ELF-1 (cell line): ENCODE results near the gene UFD1.

ENCODE experiments used
- DNase-seq: peaks from one replicate; pipeline ENCODE4 v3.0.0-alpha.2; 2016; ENCODE audit warnings: low read depth, low spot score

Gene UFD1

GRCh38 chr22:19496324-19496630 is 17.3 kb upstream of the UFD1 start:
- DNase-seq: no peak

- DNase-seq: no peak
Measured at GRCh38 chr22:19495562-19496323, 16.8 kb upstream of the UFD1 start.

GRCh38 chr22:19494676-19495173 is 15.7 kb upstream of the UFD1 start:
- DNase-seq: no peak

GRCh38 chr22:19494001-19494560 is 15.1 kb upstream of the UFD1 start:
- no peak for DNase-seq

DNA sequence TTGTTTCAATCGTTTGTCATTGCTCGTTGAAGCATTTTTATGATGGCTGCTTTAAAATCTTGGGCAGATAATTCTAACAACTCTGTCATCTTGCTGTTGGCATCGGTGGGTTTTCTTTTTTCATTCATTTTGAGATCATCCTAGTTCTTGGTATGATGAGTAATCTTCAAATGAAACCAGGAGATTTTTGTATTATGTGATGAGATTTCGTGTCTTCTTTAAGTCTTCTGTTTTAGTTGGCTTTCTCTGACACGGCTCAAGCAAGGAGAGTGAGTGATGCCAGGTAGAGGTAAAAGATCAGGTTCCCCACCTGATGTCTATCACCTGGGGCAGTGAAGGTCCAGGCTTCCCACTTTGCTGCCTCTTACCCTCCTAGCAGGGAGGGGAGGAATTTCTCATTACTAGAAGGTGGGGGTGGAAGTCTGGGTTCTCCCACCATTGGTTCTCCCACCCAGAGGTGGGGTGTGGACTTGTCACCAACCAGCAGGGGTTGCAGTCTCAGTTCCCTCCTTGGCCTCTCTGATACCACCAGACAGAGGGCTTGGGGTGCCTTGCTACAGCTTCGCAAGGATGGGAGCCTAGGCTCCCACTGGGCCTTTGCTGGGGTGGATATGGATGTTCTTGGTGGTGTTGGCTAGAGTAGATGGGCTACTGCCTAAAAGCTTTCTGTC is 13.6 kb upstream of the UFD1 start:
- DNase-seq: no peak

DNA sequence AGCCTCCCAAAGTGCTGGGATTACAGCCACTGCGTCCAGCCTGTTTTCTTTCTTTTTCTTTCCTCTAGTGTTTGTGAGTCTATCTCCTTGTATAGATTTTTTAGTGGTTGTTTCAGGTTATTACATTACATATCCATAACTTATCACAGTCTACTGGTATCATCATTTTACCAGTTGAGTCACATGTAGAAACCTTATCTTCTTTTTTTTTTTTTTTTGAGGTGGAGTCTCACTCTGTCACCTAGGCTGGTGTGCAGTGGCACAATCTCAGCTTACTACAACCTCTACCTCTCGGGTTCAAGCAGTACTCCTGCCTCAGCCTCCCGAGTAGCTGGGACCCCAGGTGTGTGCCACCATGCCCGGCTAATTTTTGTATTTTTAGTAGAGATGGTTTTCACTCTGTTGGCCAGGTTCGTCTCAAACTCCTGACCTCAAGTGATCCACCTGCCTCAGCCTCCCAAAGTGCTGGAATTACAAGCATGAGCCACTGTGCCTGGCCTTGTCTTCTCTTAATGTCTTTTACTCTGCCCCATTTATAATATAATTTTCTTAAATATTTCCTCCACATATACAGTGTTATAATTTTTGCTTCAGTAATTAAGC is 11.7 kb upstream of the UFD1 start:
- no peak for DNase-seq

DNA sequence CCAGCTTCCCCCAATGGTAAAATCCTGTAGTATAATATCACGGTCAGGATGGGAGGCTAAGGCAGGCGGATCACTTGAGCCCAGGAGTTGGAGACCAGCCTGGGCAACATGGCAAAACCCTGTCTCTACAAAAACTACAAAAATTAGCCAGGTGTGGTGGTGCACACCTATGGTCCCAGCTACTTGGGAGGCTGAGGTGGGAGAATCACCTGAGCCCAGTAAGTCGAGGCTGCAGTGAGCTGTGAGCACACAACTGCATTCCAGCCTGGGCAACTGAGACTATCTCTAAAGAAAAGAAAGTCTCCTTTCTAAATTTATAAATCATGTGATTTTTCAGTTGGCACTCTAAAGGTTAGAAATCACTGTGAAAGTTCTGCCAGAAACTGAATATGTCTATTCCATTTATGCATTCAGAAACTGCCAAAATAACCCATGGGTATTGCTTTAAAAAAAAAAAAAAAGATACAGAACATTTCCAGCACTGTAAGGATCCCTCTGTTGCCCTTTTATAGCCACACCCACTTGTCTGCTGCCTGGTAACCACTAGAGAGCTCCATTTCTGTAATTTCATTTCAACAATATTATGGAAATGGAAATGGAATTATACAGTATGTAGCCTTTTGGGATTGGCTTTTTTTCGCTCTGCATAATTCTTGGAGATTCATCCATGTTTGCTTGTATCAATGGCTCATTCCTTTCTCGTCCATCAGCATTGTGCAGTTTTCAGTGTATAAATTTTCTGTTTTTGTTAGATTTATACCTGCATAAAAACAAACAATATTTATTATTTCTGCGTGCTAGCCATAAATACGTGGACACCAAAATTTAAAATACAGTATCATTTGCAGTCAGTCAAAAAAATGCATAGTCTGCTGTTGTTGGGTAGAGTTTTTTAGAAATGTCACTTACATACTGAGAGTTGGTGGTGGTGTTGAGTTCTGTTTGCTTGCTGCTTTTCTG is 10.2 kb upstream of the UFD1 start:
- no peak for DNase-seq

- no peak for DNase-seq
Measured at GRCh38 chr22:19488285-19488684, 9.3 kb upstream of the UFD1 start.

GRCh38 chr22:19483481-19484244 is 4.7 kb upstream of the UFD1 start:
- no peak for DNase-seq

GRCh38 chr22:19482297-19482696 is 3.3 kb upstream of the UFD1 start:
- no peak for DNase-seq

- no peak for DNase-seq
Measured at GRCh38 chr22:19480789-19481188, 1.8 kb upstream of the UFD1 start.

DNA sequence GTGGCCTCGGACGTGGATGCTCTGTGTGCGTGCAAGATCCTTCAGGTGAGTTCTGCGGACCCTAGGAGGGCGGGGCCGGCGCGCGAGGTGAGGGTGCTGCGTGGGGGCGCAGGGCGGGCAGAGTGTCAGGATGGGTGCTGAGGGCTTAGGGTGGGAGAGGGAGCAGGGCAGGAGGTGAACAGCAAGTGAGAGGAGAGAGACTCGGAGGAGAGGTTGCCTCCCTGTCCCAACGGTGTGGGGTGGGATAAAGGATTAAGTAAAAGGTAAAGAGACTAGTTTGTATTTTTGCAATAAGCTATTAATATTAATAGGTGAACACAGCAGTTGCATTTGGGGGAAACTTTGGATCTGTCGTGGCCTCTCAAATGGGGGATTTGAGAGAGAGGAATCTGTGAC is 1.2 kb upstream of the UFD1 start:
- no peak for DNase-seq

GRCh38 chr22:19479355-19480172 is 571 bp upstream of the UFD1 start, which contains the start of gene CDC45:
CDC45 (plus strand) TSS chr22:19479920; CDS start chr22:19479969, 49 bp downstream.
- DNase-seq: peak; percentile 99

GRCh38 chr22:19478045-19478900 is 720 bp downstream of the UFD1 start:
- no peak for DNase-seq

GRCh38 chr22:19477321-19478044 is 1.5 kb downstream of the UFD1 start:
- DNase-seq: no peak

- DNase-seq: no peak
Measured at GRCh38 chr22:19476023-19476422, 3.0 kb downstream of the UFD1 start.

GRCh38 chr22:19473578-19473977 is 5.4 kb downstream of the UFD1 start:
- DNase-seq: no peak

- no peak for DNase-seq
Measured at GRCh38 chr22:19472233-19472632, 6.8 kb downstream of the UFD1 start.
